ENCODE results near the gene FARP1.
"Not testable (repeated sequence)": the region's sequence is repeated elsewhere in the genome, so short reads cannot be mapped to it uniquely, and the experiment has no call there.

The FARP1 gene

DNA sequence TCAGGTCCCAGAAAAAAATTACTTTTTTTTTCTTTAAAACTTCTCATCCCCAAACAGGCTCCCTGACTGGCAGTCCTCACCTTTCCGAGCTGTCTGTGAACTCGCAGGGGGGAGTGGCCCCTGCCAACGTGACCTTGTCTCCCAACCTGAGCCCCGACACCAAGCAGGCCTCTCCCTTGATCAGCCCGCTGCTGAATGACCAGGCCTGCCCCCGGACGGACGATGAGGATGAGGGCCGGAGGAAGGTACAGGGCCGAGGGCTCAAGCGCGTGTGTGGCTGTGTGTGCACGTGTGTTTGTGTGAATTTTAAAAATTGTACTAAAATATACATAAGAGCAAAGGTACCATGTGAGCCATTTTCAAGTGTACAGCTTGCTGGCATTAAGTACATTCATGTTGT, 266.4 kb downstream of the FARP1 start:
- DNase-seq: no peak

- DNase-seq: no peak
These were observed 267.7 kb downstream of the FARP1 start for GRCh38 chr13:98410612-98411011.

DNA sequence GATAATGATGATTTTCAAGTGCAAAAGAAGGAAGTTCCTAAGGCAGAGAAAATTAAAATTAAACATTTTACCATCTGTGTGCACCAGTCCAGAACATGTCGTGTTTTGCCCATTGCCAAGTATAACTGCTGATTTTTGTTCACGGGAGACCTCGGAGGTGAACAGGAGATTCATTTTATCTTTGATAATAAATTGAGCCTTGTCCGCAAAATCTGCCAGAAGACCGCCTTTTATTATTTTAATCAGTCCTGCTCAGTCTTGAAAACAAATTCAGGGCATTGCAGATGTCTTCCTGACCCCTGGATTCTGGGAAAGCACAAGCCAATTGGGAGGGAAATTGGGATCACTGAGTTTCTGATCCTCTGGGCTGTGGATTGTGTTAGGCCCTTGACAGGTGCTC, 268.1 kb downstream of the FARP1 start:
- no peak for DNase-seq

GRCh38 chr13:98411617-98412265, 268.8 kb downstream of the FARP1 start:
- DNase-seq: no peak

GRCh38 chr13:98413278-98413677, 270.4 kb downstream of the FARP1 start:
- not testable (repeated sequence) for DNase-seq

GRCh38 chr13:98413796-98414195, 270.9 kb downstream of the FARP1 start:
- DNase-seq: no peak

- no peak for DNase-seq
These were observed 272.6 kb downstream of the FARP1 start for GRCh38 chr13:98415326-98416070.

DNA sequence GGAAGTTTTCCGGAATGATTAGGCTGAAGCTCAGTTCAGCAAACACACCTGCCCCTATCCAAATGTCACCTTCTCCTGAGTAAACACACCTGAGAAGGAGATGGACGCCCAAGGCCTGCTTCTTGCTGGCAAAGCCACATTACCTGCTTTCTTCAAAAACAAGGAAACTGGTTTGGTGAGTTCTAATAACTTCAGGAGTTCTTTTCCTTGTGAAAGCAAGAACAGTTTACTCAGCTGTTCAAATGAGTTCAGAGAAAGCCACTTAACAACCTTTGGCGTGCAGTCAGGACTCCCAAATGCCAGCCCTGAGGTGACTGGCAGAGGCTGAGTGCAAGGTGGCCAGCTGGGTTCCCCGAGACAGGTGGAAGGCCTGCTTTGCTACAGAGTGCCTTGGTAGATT, 273.5 kb downstream of the FARP1 start:
- DNase-seq: no peak

DNA sequence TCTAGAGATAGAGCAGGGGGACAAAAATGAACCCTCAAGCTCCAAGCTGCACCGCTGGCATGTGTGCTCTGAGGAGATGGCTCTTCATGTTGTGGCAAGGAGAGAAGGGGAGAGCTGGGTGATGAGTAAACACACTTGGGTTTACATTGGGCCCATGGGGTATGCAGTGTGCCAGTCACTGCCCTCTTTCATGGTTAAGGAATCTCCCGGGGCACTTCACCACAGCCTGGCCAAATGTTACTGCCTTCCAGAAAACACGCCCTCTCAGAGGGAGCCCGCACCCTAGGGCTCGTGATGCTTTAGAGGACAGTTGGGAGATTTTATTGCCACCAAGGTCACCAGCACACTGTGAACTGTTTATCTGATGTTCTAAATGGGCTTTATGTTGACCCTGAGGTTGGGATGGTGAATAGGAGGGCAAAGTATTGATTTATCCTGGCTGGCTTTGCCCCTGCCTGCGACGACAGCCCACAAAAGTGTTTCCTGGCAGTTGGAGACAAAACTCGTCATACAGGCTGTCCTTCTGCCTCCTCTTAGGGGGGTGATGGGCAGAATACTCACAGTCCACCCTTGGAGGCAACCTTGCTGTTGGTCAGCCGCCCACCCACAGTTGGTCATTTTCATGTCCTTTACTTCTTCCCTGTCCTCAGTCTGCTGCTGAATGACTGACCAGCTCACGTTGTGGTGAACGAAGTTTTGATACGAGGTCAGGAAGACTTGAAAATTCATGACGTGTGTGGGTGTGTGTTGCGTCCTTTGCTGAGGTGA, 277.1 kb downstream of the FARP1 start:
- DNase-seq: no peak

- DNase-seq: no peak
These were observed 277.8 kb downstream of the FARP1 start for GRCh38 chr13:98420554-98421175.

- DNase-seq: no peak
These were observed 279.2 kb downstream of the FARP1 start for GRCh38 chr13:98422046-98422445.

DNA sequence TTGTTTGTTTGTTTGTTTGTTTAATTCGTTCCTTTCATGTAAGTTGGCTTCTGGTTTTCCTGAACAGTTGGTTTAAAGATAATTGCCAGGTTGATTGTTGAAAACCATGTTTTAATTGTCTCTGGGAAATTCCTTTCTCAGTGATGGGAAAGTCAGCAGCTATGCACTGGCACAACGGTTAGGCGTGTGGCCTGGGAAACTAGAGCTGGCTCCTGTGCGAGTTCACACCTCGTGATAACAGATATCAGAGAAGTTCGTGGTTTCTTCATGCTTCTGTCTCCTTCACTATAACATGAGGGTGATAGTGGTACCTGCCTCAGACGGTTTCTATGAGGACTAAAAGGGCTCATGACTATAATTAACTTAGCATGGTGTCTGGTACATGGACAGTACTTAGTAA, 280.5 kb downstream of the FARP1 start:
- DNase-seq: no peak

DNA sequence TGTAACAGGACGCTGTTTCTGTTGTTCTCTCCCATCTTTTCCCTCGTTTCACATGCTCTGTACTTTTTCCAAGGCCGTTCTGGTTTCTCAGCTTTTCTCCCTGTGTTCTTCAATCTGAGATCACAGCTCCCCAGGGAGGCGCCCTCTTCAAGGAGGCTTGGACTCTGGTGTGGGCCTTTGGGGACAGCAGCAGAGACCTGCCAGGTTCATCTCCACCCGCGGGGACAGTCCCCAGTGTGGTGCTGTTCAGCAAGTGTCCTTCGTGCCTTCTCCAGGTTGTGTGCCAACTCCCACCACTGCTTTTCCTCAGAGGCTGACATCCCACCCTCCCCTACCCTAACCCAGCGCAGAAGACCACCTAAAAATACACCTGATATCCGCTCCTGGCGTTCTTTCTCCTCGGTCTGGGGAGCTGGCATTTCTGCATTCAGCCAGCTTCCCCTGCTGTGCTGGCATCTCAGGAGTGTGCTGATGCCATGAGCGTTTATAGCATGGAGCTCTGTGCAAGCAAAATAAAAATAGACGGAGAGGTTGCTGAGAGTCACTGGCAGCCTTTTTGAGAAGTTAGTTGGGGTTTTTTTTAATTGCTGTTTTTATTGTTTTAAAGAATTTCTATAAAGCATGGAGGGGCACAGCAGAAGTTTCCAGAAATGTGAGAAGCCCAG, 284.6 kb downstream of the FARP1 start:
- no peak for DNase-seq

DNA sequence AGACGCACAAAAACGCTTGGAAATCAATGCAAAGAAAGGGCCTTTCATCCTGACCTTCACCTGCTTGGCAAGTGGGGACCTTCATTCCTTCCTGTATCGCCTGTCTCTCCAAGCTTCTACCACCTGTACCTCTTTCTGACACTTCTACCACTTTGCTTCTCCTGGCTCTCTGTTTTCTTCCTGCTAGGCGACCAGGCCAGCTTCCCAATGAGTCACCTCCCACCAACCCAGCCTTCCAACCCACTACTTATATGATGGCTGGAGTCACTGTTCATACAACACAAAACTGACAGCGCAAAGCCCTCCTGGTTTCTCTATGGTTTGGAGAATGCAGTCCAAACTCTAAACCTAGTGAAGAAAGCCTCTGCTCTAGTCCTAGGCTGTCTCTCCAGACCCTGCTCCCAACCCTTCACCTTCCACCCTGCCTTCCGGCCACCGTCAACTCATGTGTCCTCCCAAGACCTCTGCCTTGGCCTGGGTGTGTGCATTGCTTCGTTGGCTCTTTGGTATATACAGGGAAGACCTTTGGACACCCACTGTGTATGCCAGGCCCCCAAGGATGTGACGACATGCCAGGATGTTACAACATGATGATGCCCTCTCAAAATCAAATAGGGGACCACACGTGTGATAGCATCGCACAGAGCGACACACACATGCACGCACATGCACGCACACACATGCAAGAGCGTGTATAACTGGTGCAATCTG, 285.5 kb downstream of the FARP1 start:
- DNase-seq: no peak

DNA sequence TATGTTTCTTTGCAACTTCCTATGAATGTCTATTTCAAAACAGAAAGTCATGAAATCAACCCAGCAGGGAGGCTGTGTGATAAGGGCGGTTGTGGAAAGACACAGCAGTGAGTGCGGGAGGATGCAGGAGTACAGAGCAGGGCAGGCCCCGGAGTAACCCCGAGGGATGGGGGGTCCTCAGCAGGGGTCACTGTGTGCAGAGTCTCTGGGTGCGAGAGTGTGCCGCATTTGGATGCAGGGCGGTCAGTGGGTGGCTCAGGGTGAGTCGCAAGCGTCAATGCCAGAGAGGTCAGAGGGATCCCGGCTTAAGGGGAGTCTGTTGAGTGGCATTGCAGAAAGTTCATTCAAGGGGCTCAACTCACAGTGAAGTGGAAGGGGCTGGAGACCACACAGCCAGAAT, 286.2 kb downstream of the FARP1 start:
- no peak for DNase-seq

GRCh38 chr13:98429531-98429930, 286.6 kb downstream of the FARP1 start:
- no peak for DNase-seq

DNA sequence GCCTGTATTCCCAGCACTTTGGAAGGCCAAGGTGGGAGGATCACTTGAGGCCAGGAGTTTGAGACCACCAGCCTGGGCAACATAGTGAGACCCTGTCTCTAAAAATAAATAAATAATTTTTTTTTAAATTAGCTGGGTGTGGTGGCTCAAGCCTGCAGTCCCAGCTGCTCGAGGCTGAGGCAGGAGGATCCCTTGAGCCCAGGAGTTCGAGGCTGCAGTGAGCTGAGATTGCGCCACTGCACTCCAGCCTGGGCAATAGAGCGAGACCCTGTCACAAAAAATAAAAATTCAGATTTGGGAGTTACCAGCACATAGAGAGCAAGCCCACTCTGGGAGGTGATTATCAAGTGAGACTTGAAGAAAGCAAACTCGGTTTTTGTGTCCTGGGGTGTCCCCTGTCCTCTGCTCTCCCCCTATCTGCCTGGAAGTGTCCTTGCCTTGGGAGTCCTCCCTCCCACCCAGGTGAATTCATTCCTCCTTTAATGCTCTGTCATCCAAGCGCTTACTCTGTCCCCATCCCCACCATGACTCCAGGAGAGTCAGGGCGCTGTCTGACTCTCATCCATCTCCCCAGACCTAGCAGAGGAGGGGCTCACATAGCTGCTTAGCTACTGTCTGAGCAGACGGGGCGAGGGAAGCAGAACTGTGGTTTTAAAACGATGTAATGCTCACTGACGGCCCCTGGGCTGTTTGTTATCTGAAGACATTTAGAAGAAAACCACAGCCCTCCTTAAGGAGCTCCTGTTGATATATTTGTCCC, 287.3 kb downstream of the FARP1 start:
- DNase-seq: no peak

GRCh38 chr13:98432638-98433037, 289.7 kb downstream of the FARP1 start:
- DNase-seq: no peak

- DNase-seq: no peak
These were observed 290.8 kb downstream of the FARP1 start for GRCh38 chr13:98433654-98434053.

DNA sequence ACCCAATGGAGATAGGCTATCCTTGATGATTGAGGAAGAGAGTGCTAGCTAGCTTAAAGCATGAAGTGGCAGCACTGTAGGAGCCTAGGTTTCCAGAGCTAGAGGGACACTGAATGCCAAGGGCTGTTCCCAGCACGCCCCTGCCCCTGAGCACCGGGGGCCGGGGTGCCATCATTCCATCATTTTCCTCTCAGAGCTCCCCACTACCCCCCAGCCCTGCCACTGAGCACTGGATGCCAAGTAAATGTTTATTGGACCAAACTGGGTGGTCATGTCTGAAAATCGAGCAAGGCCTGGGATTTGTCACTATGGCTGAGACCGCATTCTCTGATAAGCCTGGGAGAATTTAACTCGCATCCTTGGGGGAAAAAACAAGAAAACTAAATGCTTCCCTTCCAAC, 291.2 kb downstream of the FARP1 start:
- no peak for DNase-seq

GRCh38 chr13:98435376-98435775, 292.5 kb downstream of the FARP1 start:
- DNase-seq: no peak
